ENCODE measurements around the gene NFATC1. TPM values are rescaled to one million over a fixed set of nuclear protein-coding genes. Genes with fewer than 3 reads are reported as not detected.

NFATC1 gene
- total and polyA plus RNA-seq, 2 donors (not counting 1 experiment from before 2014, with no cell fraction given), result 0.92 to 4.3 TPM

DNA sequence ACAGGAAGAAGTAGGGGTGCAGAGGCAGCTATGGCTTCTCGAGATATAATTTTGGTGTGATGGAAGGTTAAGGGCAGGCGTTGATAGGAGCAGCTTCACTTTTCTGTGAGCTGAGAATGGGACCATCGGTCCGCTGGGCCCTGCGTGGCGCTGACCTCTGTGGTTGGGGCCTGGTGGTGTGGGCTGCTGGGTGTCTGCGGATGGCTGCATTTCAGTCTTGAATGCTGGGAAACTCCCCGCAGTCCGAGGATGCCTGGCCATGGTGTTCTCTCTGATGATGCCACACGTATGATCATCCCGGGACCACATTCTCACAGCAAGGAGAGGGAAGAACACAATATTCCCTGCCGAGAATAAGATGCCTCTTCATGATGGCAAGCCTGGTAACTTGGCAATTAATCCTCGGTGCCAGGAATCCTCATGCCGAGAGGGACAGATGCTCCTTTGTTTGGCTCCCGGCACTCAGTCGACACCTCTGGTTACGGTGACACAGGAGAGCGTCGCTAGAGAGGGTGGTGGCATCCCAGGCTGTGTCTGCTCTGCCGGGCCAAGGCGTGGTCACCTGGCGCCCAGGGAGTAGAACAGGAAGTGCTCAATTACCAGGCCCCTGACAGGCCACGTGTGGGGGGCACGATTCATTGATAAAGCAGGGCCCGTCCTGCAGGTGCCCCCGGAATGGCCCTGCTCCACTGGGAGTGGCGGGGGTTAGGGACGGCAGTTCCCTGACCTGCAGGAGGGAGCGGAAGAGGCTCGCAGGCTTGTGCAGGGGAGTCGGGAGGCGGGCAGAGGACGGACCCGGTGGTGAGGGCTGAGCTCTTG lies 164.5 kb downstream of the NFATC1 start:
- Histone ChIP-seq H3K79me2 (ENCODE audit: control insufficient read depth, insufficient read depth, low read length) (no peaks in the 10 kb centered on the region), H3K4me3 (replicated peaks in 1 of 4; ENCODE audit: control extremely low read depth in 1 of 4, insufficient read depth in 1 of 4, low read depth in 3 of 4, low read length in 4 of 4) (no peak overlapping the region), H2AFZ (ENCODE audit: low read length) (no peak overlapping the region), H4K20me1 (ENCODE audit: control insufficient read depth, extremely low read depth, insufficient read depth, low read length) (no peaks in the 10 kb centered on the region), H3K4me2 (ENCODE audit: extremely low read depth, insufficient read depth, low read length) (no peak overlapping the region), H3K27ac (ENCODE audit: insufficient read depth, low read length) (no peak overlapping the region), H3K36me3 (ENCODE audit: control insufficient read depth, insufficient read depth, low read length) (no peaks in the 10 kb centered on the region), H3K27me3 (ENCODE audit: control insufficient read depth, insufficient read depth, low read length) (no peaks in the 10 kb centered on the region), H3K4me1 (ENCODE audit: control insufficient read depth, extremely low read depth, insufficient read depth, low read length) (no peaks in the 10 kb centered on the region), H3K9me3 (ENCODE audit: control insufficient read depth, insufficient read depth, low read depth, low read length) (no peaks in the 10 kb centered on the region), H3K9ac (ENCODE audit: insufficient read depth, low read length) (no peak overlapping the region)
- no peak for DNase-seq (ENCODE audit: low read depth in 2 of 2)
- no peak for TF ChIP-seq EZH2 (IDR thresholded peaks at IDR 0.05; ENCODE audit: low read length, missing control alignments)
- TF ChIP-seq CTCF (conservative IDR thresholded peaks at IDR 0.05 in 1 of 2, IDR thresholded peaks at IDR 0.05 in 1 of 2; ENCODE audit: low read depth in 1 of 2, low read length in 2 of 2), result no peak

DNA sequence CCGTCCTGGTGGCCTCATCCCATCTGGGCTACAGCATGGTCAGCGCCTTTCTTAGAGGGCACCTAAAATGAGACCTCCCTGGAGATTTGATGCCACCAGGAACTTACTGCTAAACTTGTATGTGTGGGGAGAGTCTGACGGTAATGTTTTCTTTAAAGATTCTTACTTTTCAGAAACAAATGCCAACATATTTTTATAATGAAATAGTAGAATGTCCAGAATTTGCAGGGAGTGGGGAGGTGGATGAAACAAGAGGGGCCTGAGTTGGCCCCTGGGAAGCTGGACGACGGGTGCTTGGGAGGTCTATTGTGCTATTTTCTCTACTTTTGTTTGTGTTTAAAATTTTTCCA lies 165.1 kb downstream of the NFATC1 start:
- Histone ChIP-seq H3K4me2 (ENCODE audit: extremely low read depth, insufficient read depth, low read length) (no peak overlapping the region), H4K20me1 (ENCODE audit: control insufficient read depth, extremely low read depth, insufficient read depth, low read length) (no peaks in the 10 kb centered on the region), H3K79me2 (ENCODE audit: control insufficient read depth, insufficient read depth, low read length) (no peaks in the 10 kb centered on the region), H3K9ac (ENCODE audit: insufficient read depth, low read length) (no peak overlapping the region), H3K36me3 (ENCODE audit: control insufficient read depth, insufficient read depth, low read length) (no peaks in the 10 kb centered on the region), H3K4me3 (replicated peaks in 1 of 4; ENCODE audit: control extremely low read depth in 1 of 4, insufficient read depth in 1 of 4, low read depth in 3 of 4, low read length in 4 of 4) (no peak overlapping the region), H3K4me1 (ENCODE audit: control insufficient read depth, extremely low read depth, insufficient read depth, low read length) (no peaks in the 10 kb centered on the region), H3K27me3 (ENCODE audit: control insufficient read depth, insufficient read depth, low read length) (no peaks in the 10 kb centered on the region), H3K9me3 (ENCODE audit: control insufficient read depth, insufficient read depth, low read depth, low read length) (no peaks in the 10 kb centered on the region), H2AFZ (ENCODE audit: low read length) (no peak overlapping the region), H3K27ac (ENCODE audit: insufficient read depth, low read length) (no peak overlapping the region)
- no peak for TF ChIP-seq CTCF (conservative IDR thresholded peaks at IDR 0.05 in 1 of 2, IDR thresholded peaks at IDR 0.05 in 1 of 2; ENCODE audit: low read depth in 1 of 2, low read length in 2 of 2)
- no peak for TF ChIP-seq EZH2 (IDR thresholded peaks at IDR 0.05; ENCODE audit: low read length, missing control alignments)
- no peak for DNase-seq (ENCODE audit: low read depth in 2 of 2)

GRCh38 chr18:79563949-79564348 lies 168.2 kb downstream of the NFATC1 start:
- no peak overlapping the region for H3K9ac ChIP-seq (ENCODE audit: insufficient read depth, low read length)
- H3K36me3 ChIP-seq (ENCODE audit: control insufficient read depth, insufficient read depth, low read length), result no peaks in the 10 kb centered on the region

More at GRCh38 chr18:79563949-79564348, 168.2 kb downstream of the NFATC1 start:
- Histone ChIP-seq H3K79me2 (ENCODE audit: control insufficient read depth, insufficient read depth, low read length) (no peaks in the 10 kb centered on the region), H3K9me3 (ENCODE audit: control insufficient read depth, insufficient read depth, low read depth, low read length) (no peaks in the 10 kb centered on the region), H4K20me1 (ENCODE audit: control insufficient read depth, extremely low read depth, insufficient read depth, low read length) (no peaks in the 10 kb centered on the region), H3K4me2 (ENCODE audit: extremely low read depth, insufficient read depth, low read length) (no peak overlapping the region), H2AFZ (ENCODE audit: low read length) (no peak overlapping the region), H3K4me1 (ENCODE audit: control insufficient read depth, extremely low read depth, insufficient read depth, low read length) (no peaks in the 10 kb centered on the region), H3K27me3 (ENCODE audit: control insufficient read depth, insufficient read depth, low read length) (no peaks in the 10 kb centered on the region), H3K27ac (ENCODE audit: insufficient read depth, low read length) (no peak overlapping the region), H3K4me3 (replicated peaks in 1 of 4; ENCODE audit: control extremely low read depth in 1 of 4, insufficient read depth in 1 of 4, low read depth in 3 of 4, low read length in 4 of 4) (no peak overlapping the region)
- TF ChIP-seq EZH2 (IDR thresholded peaks at IDR 0.05; ENCODE audit: low read length, missing control alignments) (no peak), CTCF (conservative IDR thresholded peaks at IDR 0.05 in 1 of 2, IDR thresholded peaks at IDR 0.05 in 1 of 2; ENCODE audit: low read depth in 1 of 2, low read length in 2 of 2) (no peak)
- DNase-seq (ENCODE audit: low read depth in 2 of 2), result no peak
